ENCODE results near the gene ZNF142.

- no peak for TF ChIP-seq SUZ12 (IDR thresholded peaks at IDR 0.05; ENCODE audit: extremely low read depth, insufficient read depth, insufficient read length)
- TF ChIP-seq ZNF274 (IDR thresholded peaks at IDR 0.05; ENCODE audit: low read depth, low read length): no peak
- TF ChIP-seq YY1 (IDR thresholded peaks at IDR 0.05; ENCODE audit: insufficient read depth, insufficient read length): no peak
Measured at GRCh38 chr2:218607436-218608115, 51.8 kb downstream of the ZNF142 start, which contains the start of gene PLCD4.
